OCI-LY3 (cell line): ENCODE data around the gene LAMTOR3.

Experiments used
- H2AFZ ChIP-seq: fragments of 200-600, 300-600 bp; shearing (Covaris generic); 2 replicates; pipeline ENCODE4 v1.6.0; 2014; ENCODE audit warnings: antibody characterized with exemption, low read depth, low read length
- H3K27ac ChIP-seq: fragments of 200-600, 300-600 bp; sonication (generic); 2 replicates; pipeline ENCODE4 v1.5.1; 2014; ENCODE audit warnings: mild to moderate bottlenecking, low read length, moderate library complexity, mixed read lengths
- H3K27me3 ChIP-seq: fragments of 200-600, 300-600 bp; sonication (generic); 2 replicates; pipeline ENCODE4 v1.6.1; 2014; ENCODE audit warnings: low read depth, low read length, mixed read lengths
- H3K36me3 ChIP-seq: fragments of 200-600, 300-600 bp; sonication (generic); replicated peaks from 2 replicates; pipeline ENCODE3; 2014; ENCODE audit warnings: low read depth, low read length, mixed read lengths
- H3K4me1 ChIP-seq: fragments of 300-600, 200-600 bp; sonication (generic); 2 replicates; pipeline ENCODE4 v1.6.1; 2014; ENCODE audit warnings: low read length, mixed read lengths
- H3K4me2 ChIP-seq: fragments of 200-600, 300-600 bp; sonication (generic); 2 replicates; pipeline ENCODE4 v1.6.1; 2014; ENCODE audit warnings: low read length, mixed read lengths
- H3K4me3 ChIP-seq: fragments of 300-600, 200-600 bp; sonication (generic); 2 replicates; pipeline ENCODE4 v1.5.1; 2014; ENCODE audit warnings: antibody characterized with exemption, mild to moderate bottlenecking, low read length, moderate library complexity
- H3K79me2 ChIP-seq: fragments of 300-600, 200-600 bp; shearing (Covaris generic); 2 replicates; pipeline ENCODE4 v1.6.1; 2014; ENCODE audit warnings: mild to moderate bottlenecking, low read length, mixed read lengths
- H3K9ac ChIP-seq: fragments of 300-600, 200-600 bp; shearing (Covaris generic); 2 replicates; pipeline ENCODE4 v1.6.0; 2014; ENCODE audit warnings: mild to moderate bottlenecking, low read length, moderate library complexity
- H3K9me3 ChIP-seq: fragments of 200-600, 300-600 bp; shearing (Covaris generic); 2 replicates; pipeline ENCODE4 v1.6.1; 2014; ENCODE audit warnings: low read length, mixed read lengths; ENCODE audit not compliant: insufficient read depth
- H4K20me1 ChIP-seq: fragments of 200-600, 300-600 bp; sonication (generic); 2 replicates; pipeline ENCODE4 v1.6.1; 2016; ENCODE audit warnings: low read length, mixed read lengths; ENCODE audit not compliant: insufficient read depth
- CTCF ChIP-seq: fragments of 200-600, 300-600 bp; sonication (generic); IDR thresholded peaks from 2 replicates; pipeline ENCODE4 v1.5.1; 2014; ENCODE audit warnings: antibody characterized with exemption, low read length, low read depth
- EZH2phosphoT487 ChIP-seq: fragments of 200-600 bp; shearing (Covaris generic); IDR thresholded peaks from 2 replicates; pipeline ENCODE4 v1.6.1; 2018; ENCODE audit warnings: antibody characterized with exemption, mixed run types, low read depth

Gene LAMTOR3

DNA sequence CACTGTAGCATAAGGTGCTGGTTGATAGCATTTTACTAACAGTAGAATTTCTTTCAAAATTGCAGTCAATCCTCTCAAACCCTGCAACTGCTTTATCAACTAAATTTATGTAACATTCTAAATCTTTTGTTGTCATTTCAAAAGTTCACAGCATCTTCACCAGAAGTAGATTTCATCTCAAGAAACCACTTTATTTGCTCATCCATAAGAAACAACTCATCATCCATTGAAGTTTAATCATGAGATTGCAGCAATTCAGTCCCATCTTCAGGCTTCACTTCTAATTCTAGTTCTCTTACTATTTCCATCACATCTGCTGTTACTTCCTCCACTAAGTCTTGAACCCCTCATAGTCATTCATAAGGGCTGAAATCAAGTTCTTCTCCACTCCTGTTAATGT is 21.7 kb downstream of the LAMTOR3 start:
- Histone ChIP-seq H3K27me3 (no peaks in the 10 kb centered on the region), H3K4me3 (no peak overlapping the region), H2AFZ (no peak overlapping the region), H3K4me2 (no peak overlapping the region), H3K27ac (no peak overlapping the region), H3K4me1 (no peaks in the 10 kb centered on the region), H3K79me2 (no peaks in the 10 kb centered on the region), H3K9me3 (no peaks in the 10 kb centered on the region), H3K9ac (no peak overlapping the region), H3K36me3 (peaks cover 27% of the 10 kb centered on the region), H4K20me1 (no peaks in the 10 kb centered on the region)
- TF ChIP-seq CTCF (no peak), EZH2phosphoT487 (no peak)

DNA sequence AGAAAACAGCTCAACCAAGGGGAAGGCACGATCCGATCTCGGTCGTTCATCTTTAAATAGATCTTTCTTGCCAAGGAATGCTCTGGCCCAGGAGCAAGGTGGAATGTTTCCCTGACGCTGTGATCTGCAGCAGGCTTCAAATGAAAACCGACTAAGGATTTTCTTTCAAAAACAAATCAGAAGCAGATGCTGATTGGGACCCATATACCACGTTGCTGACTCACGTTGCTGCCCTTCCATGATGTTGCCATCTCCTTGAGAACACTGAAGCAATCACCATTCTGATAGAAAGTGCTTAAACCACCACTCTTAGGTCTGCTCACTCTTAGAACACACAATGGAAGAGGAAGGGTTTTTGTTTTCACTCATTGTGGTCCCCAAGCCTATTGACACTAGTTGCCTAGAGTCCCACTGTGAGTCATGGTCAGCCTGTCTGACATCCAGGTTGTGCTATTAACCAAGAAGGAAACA is 26.1 kb downstream of the LAMTOR3 start:
- Histone ChIP-seq H3K9me3 (no peaks in the 10 kb centered on the region), H4K20me1 (no peaks in the 10 kb centered on the region), H3K4me3 (no peak overlapping the region), H3K27me3 (no peaks in the 10 kb centered on the region), H2AFZ (no peak overlapping the region), H3K79me2 (no peaks in the 10 kb centered on the region), H3K9ac (no peak overlapping the region), H3K4me2 (no peak overlapping the region), H3K36me3 (peaks cover 38% of the 10 kb centered on the region), H3K27ac (no peak overlapping the region), H3K4me1 (no peaks in the 10 kb centered on the region)
- no peak for TF ChIP-seq EZH2phosphoT487
- no peak for TF ChIP-seq CTCF

- Histone ChIP-seq H3K4me2 (no peak overlapping the region), H3K9me3 (no peaks in the 10 kb centered on the region), H3K4me1 (no peaks in the 10 kb centered on the region), H3K79me2 (peaks cover 4% of the 10 kb centered on the region; the same call in 1 of the 2 replicates), H3K9ac (no peak overlapping the region), H3K27me3 (no peaks in the 10 kb centered on the region), H3K36me3 (peaks cover 46% of the 10 kb centered on the region), H4K20me1 (no peaks in the 10 kb centered on the region), H2AFZ (no peak overlapping the region), H3K27ac (no peak overlapping the region), H3K4me3 (no peak overlapping the region)
- no peak for TF ChIP-seq EZH2phosphoT487
- no peak for TF ChIP-seq CTCF
Measured at GRCh38 chr4:99863804-99864203, 30.4 kb downstream of the LAMTOR3 start.

DNA sequence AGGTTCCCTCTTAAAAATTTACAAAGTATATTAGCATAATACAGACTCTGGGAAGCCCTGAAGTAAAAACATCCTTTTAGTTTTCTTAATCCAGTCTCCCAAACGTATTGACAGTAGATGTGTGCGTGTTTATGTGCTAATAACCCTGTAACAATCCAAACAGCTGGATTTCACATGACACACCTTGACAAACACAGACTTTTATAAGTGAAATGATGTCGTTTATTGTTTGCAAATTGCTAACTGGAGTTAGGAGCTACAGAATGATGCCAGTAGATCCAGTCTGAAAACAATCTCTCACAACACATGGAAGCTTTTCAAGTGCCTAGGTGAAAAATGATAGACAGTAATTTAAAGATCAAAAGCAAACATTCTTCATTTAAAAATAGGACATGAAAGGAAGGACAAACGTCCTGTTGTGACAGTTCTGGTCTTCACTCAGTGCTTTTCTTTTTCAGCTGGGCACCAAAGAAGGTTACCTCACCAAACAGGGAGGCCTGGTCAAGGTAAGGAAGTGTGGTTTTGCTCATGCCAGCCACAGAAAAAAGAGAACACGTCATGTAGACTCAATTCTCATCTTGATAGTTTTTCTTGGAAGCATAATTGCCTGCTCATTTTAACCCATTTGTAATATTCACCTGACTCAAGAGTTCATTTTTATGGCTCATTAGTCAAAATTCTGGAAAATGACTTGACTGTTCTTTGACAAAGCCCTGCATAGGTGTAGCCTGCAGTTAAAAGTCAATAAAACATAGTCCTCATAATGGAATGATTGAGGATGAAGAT is 32.9 kb downstream of the LAMTOR3 start:
- Histone ChIP-seq H3K79me2 (peaks cover 8% of the 10 kb centered on the region; the same call in 1 of the 2 replicates), H3K27me3 (no peaks in the 10 kb centered on the region), H4K20me1 (no peaks in the 10 kb centered on the region), H3K36me3 (peaks cover 54% of the 10 kb centered on the region), H3K4me2 (no peak overlapping the region), H3K27ac (no peak overlapping the region), H3K4me3 (no peak overlapping the region), H2AFZ (no peak overlapping the region), H3K9me3 (no peaks in the 10 kb centered on the region), H3K9ac (no peak overlapping the region), H3K4me1 (peaks cover 3% of the 10 kb centered on the region)
- TF ChIP-seq EZH2phosphoT487 = no peak
- TF ChIP-seq CTCF = no peak
